NCI-H226 (cell line): Measurements from ENCODE around the gene C1QL4.
"Not testable (repeated sequence)": the region's sequence is repeated elsewhere in the genome, so short reads cannot be mapped to it uniquely, and the experiment has no call there.

Source experiments
- DNase-seq: peaks from one replicate; pipeline ENCODE4 v3.0.0-alpha.2; 2015

Gene C1QL4

DNA sequence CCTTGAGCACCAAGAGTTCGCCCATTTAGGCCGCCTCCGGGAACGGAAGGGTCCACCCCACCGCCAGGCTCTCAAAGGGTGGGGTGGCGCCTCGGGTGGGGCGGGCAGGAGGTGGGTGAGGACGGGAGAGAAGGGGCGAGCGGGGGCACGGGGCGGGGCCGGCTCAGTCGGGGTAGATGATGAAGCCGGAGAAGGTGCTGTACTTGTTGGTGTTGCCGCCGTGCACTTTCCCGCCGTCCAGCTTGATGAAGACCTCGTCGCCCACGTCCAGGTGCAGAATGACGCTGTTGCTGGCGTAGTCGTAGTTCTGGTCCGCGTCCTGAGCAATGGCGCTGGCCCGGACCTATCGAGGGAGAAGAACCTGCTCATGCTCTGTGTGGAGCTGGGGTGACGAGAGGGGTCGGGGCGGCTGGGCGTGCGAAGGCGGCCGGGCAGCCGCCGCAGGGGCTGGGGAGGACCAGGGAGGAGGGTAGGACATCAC lies 4.1 kb downstream of the C1QL4 start:
- no peak for DNase-seq

DNA sequence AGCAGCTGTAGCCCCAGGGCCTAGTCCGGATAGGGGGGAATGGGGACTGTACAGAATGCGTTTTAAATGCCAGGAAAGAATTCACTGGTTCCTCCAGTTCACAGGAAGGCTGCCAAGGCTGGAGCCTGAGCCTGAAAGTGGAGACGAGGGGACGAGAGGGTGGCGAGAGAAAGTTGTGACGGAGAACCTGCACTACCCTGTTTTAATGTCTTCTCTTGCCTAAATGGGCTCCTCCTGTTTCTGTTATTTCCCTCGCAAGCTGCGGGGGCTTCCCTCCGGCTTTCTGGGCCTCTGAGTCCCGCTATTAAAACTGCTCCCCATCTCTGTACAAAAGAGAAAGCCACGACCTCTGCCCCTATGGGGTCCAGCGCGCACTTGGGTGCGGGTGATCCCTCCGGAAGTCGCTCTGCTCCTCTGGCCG lies 4.5 kb downstream of the C1QL4 start:
- DNase-seq, result no peak

DNA sequence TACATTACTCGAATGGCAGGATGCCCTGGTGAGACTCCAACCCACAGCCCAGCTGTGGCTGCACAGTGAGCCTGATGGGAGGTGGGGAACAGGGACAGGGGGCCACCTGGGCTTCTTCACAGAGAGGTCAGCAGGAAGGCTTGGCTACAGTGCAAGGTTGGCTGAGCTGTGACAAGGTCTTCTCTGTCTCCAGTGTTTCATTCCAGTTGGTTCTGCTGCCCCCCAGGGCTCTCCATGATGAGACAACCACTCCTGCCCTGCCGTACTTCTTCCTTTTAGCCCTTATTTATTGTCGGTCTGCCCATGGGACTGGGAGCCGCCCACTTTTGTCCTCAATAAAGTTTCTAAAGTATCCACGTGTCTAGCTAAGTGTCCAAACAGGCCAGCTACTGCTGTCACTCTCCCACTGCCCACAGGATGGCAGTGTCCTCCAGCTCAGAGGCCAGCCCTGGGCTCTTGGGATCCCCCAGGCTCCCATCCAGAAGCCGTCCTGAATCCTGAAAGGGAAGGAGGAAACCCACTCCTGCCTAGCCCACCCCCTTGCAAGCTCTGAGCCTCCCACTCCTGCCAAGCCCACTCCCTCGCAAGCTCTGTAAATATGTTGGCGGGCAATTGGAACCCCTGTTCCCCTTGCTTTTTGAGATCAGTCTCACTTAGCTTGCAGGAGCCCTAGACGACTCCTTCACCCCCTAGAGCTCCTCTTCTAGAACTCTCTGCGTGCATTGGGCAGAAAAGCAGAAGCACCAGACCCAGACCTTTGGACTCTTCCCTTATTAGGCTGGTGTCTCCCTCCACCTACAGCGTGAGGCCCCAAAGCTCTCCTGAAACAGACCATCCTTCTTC lies 5.4 kb downstream of the C1QL4 start:
- DNase-seq, result peak; percentile 52

DNA sequence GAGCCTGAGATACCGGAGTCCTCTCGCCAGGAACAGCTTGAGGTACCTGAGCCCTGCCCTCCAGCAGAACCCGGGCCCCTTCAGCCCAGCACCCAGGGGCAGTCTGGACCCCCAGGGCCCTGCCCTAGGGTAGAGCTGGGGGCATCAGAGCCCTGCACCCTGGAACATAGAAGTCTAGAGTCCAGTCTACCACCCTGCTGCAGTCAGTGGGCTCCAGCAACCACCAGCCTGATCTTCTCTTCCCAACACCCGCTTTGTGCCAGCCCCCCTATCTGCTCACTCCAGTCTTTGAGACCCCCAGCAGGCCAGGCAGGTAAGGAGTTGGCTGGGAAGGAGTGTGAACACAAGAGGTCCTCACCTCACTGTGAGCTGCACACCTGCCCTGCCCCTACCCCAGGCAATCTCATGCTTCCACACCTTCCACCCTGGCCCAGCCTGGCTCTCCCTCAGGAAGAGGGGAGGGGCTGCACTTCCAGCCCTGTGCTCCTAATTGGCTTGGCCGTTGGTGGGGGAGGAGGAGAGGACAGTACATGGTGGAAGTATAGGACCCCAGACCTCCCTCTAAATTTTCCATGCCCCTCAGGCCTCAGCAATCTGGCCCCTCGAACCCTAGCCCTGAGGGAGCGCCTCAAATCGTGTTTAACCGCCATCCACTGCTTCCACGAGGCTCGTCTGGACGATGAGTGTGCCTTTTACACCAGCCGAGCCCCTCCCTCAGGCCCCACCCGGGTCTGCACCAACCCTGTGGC lies 6.2 kb downstream of the C1QL4 start:
- no peak for DNase-seq

DNA sequence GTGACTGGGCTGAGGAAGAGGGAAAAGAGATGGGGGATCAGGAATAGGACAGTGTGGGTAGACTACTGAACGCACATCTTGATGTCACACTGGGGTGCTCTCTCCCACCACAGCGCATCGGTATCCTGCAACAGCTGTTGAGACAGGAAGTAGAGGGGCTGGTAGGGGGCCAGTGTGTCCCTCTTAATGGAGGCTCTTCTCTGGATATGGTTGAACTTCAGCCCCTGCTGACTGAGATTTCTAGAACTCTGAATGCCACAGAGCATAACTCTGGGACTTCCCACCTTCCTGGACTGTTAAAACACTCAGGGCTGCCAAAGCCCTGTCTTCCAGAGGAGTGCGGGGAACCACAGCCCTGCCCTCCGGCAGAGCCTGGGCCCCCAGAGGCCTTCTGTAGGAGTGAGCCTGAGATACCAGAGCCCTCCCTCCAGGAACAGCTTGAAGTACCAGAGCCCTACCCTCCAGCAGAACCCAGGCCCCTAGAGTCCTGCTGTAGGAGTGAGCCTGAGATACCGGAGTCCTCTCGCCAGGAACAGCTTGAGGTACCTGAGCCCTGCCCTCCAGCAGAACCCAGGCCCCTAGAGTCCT lies 6.9 kb downstream of the C1QL4 start:
- DNase-seq, result no peak

DNA sequence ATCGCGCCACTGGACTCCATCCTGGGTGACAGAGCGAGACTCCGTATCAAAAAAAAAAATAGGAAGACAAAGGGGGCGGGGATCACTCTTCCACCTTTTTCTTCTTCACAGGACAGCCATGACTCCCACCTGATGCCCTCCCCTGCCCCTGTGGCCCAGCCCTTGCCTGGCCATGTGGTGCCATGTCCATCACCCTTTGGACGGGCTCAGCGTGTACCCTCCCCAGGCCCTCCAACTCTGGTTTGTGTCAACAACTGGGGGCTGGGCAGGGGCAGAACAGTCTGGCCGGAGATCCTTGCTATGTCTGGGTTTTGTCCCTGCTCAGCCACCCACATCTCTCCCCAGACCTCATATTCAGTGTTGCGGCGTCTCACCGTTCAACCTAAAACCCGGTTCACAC lies 8.2 kb downstream of the C1QL4 start:
- no peak for DNase-seq

DNA sequence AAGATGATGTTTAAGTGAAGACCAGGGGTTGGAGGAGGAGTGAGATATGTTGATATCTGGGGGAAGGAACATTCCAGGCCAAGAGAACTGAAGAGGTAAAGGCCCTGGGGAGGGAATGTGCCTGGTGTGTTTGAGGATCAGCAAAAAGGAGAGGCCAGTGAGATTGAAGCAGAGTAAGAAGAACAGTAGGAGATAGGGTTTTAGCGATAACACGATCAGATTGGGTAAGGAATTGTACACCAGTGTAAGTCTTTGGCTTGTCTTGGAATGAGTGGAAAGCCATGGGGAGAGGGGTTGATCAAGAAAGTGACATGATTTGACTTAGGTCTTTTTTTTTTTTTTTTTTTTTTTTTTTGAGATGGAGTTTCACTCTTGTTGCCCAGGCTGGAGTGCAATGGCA lies 9.1 kb downstream of the C1QL4 start:
- DNase-seq, result no peak

DNA sequence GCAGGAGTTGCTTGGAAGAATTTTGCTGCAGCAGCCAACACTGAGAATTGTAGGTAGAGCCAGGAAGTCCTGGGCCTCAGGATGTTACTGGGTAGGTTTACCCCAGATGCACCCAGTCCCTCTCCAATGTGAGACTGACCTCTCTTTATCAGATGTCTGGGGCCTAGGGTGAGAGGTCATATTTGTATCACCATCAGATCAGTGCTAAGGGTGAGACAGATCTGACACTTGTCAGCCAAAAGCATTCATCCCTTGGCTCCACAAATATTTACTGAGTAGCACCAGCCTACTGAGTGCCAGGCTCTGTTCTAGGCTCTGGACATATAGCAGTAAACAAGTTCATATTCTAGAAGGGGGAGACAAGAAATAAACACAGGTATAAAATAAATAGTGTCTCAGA lies 9.6 kb downstream of the C1QL4 start:
- no peak for DNase-seq

DNA sequence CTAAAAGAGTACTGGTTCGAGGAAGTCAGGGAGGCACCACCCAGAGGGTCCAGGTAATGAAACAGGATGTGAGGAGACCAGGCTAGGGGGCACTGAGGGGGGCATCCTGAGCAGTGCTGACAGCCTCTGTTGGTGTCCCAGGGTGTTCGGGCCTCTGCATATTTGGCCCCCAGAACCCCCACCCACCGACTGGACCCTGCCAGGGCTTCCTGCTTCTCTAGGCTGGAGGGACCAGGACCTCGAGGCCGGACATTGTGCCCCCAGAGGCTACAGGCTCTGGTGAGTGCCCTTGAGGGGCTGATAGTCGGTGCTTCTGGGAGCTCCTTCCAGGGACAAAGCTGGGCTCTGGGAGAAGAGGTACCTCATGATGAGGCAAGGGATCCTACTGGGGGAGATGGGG lies 11.4 kb downstream of the C1QL4 start:
- DNase-seq, result no peak

DNA sequence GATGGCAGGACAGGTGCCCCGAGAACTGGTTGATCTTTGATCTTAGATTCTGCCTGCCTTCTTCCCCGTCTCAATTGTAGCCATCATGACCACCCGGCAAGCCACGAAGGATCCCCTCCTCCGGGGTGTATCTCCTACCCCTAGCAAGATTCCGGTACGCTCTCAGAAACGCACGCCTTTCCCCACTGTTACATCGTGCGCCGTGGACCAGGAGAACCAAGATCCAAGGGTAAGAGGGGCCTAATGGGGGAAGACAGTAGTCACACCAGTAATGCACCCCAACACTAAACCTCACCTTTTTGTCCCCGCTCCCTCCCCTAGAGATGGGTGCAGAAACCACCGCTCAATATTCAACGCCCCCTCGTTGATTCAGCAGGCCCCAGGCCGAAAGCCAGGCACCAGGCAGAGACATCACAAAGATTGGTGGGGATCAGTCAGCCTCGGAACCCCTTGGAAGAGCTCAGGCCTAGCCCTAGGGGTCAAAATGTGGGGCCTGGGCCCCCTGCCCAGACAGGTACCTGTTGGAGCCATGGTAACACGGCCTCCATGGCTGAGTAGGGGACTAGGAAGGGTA lies 13.4 kb downstream of the C1QL4 start:
- no peak for DNase-seq

DNA sequence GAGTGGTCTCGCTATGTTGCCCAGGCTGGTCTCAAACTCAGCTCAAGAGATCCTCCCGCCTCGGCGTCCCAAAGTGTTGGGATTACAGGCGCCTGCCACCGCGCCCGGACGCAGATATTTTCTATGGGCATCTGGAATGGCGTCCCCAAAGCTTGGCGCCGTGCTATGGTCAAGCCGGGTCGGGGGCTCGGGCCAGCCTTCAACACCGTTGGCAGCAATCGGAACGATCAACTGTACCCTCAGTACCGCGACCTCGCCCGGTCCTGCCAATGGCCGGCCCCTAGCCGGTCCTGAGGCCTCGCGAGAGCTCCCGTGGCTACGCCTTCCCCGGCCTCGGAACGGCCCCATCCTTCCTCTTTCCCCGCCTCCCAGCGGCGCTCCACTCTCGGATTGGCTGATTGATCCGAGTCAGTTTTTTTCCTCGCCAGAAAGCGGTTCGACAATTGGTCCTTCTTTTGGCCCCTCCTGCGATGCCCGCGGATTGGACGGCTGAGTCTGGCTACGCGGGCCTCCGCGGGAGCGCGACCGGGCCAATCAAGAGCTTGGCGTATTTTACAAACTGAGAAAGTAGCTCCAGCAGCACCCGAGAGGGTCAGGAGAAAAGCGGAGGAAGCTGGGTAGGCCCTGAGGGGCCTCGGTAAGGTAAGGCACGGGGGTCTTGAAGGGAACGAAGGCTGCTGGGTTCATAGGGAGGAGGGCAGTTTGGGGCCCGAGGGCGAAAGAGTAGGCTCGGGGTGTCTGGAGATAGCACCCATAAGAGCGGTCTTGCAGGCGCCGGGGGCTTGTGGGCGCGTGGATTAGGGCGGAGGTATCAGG lies 14.1 kb downstream of the C1QL4 start, which contains the start of gene TROAP:
Gene TROAP, plus strand, starts transcription at position 548 of the 816 bp plus-strand sequence. CDS start 354 bp downstream, outside the sequence.
- peak; percentile 99 for DNase-seq

DNA sequence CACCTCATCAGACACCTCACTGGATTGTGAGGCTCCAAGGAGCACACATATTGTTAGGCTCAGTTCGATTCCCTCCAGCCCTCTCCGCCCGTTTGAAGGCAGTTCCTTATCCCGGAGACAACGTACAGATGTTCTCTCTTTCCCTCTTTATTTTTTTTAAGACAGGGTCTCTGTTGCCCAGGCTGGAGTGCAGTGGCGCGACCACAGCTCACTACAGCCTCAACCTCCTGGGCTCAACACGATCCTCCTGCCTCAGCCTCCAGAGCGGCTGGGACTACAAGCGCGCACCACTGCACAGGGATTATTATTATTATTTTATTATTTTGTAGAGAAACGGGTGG lies 14.7 kb downstream of the C1QL4 start:
- no peak for DNase-seq

DNA sequence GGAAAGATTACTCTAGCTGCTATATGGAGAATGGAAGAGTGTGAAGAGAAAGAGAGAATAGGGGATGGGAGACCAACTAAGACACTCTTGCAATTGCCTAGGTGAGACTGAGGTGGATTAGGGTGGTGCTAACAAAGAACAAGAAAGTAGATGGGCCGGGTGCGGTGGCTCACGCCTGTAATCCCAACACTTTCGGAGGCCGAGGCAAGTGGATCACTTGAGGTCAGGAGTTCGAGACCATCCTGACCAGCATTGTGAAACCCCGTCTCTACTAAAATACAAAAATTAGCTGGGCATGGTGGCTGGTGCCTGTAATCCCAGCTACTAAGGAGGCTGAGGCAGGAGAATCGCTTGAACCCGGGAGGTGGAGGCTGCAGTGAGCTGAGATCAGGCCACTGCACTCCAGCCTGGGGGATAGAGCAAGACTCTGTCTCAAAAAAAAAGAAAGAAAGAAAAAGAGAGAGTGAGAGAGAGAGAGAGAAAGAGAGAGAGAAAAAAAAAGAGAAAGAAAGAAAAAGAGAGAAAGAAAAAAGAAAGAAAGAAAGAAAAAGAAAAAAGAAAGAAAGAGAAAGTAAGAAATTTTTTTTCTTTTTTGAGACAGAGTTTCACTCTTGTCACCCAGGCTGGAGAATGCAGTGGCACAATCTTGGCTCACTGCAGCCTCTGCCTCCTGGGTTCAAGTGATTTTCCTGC lies 16.4 kb downstream of the C1QL4 start:
- not testable (repeated sequence) for DNase-seq

DNA sequence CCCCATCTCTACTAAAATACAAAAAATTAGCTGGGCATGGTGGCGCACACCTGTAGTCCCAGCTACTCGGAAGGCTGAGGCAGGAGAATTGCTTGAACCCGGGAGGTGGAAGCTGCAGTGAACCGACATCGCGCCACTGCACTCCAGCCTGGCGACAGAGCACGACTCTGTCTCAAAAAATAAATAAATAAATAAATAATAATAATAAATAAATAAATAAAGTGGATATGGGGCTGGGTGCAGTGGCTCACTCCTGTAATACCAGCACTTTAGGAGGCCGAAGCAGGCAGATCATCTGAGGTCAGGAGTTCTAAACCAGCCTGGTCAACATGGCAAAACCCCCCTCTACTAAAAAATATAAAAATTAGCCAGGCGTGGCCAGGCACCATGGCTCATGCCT lies 19.9 kb downstream of the C1QL4 start:
- DNase-seq, result not testable (repeated sequence)

DNA sequence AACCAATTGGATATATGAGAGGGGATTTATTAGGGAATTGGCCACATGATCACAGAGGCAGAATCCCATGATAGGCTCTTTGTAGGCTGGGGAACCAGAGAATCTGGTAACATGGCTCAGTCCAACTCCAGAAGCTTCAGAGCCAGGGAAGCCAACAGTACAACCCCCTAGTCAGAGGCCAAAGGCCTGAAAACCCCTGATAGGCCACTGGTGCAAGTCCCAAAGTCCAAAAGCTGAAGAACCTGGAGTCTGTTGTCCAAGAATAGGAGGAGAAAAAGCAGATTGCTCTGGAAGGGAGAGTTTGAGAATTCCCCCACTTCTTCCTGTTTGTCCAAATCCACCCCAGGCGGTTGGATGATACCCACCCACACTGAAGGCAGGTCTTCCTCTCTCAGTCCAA lies 22.2 kb downstream of the C1QL4 start:
- DNase-seq, result no peak

DNA sequence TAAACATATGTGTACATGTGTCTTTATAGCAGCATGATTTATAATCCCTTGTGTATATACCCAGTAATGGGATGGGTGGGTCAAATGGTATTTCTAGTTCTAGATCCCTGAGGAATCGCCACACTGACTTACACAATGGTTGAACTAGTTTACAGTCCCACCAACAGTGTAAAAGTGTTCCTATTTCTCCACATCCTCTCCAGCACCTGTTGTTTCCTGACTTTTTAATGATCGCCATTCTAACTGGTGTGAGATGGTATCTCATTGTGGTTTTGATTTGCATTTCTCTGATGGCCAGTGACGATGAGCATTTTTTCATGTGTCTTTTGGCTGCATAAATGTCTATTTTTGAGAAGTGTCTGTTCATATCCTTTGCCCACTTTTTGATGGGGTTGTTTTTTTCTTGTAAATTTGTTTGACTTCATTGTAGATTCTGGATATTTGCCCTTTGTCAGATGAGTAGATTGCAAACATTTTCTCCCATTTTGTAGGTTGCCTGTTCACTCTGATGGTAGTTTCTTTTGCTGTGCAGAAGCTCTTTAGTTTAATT lies 26.5 kb downstream of the C1QL4 start:
- not testable (repeated sequence) for DNase-seq

DNA sequence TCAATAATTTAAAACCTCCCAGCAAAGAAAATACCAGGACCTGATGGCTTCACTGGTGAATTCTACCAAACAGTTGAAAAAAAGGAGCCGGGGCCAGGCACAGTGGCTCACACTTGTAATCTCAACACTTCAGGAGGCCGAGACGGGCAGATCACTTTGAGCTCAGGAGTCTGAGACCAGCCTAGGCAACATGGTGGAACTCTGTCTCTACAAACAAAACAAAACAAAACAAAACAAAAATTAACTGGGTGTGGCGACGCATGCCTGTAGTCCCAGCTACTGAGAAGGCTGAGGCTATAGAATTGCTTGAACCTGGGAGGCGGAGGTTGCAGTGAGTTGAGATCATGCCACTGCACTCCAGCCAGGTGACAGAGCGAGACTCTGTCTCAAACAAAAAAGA lies 27.6 kb downstream of the C1QL4 start:
- DNase-seq, result no peak

DNA sequence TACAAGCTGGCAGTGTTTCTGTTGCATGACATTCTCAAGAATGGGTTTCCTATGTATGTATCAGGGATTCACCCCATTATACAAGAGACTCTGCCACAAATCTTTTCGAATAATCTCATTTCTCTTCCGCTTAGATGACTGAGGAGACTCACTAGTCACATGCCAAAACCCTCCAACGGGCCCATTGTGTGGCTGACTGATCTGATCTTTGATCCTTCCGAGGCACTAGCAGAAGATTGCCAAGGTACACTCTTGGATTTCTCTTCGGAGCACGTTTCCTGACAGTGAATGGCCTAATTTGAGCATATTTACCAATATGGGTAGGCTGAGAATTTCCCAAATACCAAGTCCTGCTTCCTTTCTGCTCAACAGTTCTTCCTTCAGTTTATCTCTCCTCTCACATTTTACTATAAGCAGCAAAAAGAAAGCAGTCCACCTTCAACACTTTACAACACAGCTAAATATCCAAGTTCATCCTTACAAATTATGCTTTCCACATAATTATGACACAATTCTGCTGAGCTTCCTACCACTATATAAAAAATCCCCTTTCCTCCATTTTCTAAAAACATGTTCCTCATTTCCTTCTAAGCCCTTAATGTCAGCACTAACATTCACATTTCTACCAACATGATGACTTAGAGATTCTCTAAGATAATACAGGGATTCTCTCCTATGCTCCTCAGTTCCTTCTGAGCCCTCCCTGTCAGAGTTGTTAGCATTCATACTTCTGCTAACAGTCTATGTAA lies 31.1 kb downstream of the C1QL4 start:
- no peak for DNase-seq

DNA sequence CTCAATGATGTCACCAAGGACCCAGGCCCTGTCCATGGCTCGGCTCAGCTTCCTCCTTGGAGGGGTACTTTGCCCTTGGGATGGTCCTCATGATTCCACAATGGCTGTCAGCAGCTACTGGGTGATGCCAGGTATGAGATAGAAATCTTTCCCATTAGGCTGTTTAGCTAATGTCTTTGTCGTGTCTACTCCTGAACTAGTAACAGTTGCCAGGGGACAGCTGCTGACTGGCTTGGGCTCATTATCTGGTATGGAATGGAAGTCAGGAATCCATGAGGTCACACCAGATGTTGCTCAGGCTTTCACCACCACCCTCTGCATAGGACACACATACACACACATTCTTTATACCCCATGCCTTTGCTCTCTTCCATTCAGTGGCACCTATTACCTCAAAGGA lies 32.8 kb downstream of the C1QL4 start:
- DNase-seq, result peak; percentile 38

DNA sequence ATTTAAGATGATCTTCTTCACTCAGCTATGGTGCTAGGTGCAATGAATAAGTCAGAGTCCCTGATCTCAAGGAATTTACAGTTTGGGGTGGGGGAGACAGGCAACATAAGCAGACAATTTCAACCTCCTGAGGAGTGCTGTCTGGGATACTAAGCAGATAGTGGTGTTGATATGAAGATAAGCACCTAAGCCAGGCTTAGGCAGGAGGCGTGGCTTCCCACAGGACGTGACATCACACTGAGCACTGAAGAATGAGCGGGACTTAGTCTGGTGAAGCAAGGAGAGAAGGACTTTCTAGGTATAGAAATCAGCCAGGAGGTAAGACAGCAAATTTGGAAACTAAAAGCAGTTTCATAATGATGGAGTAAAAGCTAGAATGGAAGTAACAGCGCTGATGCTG lies 35.2 kb downstream of the C1QL4 start:
- DNase-seq, result no peak

DNA sequence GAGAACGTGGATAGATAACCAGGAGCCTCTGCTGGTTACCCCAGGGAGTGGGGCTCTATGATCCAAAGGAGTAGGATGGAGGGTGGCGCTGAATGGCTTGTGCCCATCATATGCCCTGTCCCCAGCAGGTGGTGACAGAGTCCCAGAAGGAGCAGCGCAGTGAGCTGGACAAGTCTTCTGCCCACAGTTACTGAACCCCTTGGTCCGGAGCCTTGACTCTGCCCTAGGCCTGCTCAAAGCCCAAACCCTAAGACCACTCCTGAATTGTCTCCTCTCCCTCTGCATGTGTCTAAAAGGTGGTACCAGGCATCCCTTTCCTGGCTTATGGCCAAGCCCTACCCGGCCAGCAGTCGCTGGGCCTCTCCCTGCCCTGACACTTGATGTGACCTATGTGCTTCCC lies 38.8 kb downstream of the C1QL4 start:
- DNase-seq, result no peak
